Activated T-helper 1 cell treated with anti-CD3 and anti-CD28 coated beads, Interleukin-2, amount 50 U/mL, for 16 hours (primary cell): ENCODE results near the gene BUD31.

Source experiments
- DNase-seq, 2 donors: peaks; one replicate each; pipeline ENCODE4 v3.0.0-alpha.2; 2020; ENCODE audit warnings: low read depth in 1 of 2, low spot score in 1 of 2

BUD31 gene

DNA sequence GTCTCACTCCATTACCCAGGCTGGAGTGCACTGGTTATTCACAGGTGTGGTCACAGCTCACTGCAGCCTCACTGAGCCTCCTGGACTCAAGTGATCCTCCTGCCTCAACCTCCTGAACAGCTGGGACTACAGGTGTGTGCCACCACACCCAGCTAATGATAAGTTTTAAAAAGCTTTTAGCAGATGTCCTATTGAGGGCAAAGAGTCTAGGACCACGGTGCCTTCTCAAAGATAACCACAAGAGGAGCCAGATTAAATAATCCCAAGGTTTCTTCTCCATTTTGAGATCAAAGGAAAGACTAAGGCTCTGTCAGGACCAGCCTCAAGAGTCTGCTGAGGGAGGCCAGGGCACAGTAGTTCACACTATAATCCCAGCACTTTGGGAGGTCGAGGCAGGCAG lies 52.5 kb downstream of the BUD31 start:
- no peak for DNase-seq

DNA sequence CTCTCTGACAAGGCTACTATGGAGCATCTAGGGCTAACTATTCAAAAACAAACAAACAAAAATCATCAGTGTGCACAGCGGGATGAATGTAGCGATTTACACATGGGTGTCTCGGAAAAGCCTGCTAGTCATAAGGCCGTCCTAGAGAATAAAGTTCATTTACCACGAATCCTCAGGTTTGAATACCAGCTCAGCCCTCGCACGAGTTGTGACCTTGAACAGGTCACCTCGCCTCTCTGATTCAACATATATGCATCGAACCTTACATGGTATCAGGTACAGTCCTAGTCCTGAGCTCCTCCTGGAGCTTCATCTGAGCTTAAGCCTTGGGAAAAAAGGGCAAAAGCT lies 56.6 kb downstream of the BUD31 start:
- DNase-seq, result no peak

DNA sequence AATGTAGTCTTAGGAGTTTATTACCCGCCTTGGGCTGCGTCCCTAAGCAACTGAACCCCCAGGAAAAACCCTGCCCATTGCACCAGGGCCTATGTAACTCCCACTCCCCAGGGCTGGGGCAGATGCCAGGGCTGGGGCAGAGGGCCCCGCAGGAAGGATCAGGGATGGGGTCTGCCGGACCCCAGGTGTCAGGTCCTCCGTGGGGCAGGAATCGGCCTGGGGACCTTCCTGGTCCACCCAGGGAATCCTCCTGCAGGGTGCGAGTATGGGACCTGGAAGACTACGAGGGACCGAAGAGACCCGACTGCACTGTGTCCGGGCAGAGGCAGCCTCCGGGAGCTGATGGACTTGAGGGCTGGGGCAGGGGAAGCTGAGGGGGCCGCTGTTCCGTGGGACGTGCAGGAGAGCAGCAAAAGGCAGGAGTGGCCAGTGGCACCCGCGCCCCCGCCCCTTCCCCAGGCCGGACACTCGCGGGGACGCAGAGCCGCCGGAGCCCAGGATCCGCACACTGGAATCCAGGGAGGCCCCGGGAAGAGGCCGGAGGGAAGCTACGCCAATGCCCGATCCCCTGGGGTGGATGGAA lies 59.7 kb downstream of the BUD31 start:
- DNase-seq, result no peak
